ENCODE results near the gene SV2B.

SV2B gene

GRCh38 chr15:91208371-91208770 lies 108.3 kb downstream of the SV2B start:
- no peak overlapping the region for H3K4me3 ChIP-seq (ENCODE audit: control insufficient read depth, low read depth, low read length)
- DNase-seq (ENCODE audit: low read depth), result no peak
- TF ChIP-seq CTCF (conservative IDR thresholded peaks at IDR 0.05; ENCODE audit: control insufficient read depth, insufficient read depth, low read depth, low read length), result no peak

DNA sequence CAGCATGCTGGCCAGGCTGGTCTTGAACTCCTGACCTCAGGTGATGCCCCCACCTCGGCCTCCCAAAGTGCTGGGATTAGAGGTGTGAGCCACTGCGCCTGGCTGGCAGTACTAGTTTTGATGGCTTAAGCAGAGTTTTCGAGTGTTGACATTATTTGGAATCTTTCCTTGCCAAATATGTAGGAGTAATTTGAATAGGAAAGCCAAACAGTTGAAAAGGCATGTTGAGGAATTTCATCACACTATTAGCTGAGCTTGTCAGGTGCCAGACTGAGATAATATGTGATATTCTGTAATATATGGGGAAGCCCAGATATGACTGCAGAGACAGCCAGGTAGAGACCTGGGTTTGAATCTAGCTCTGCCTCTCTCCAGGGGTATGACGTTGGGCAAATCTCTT lies 109.3 kb downstream of the SV2B start:
- DNase-seq (ENCODE audit: low read depth), result no peak
- no peak for TF ChIP-seq CTCF (conservative IDR thresholded peaks at IDR 0.05; ENCODE audit: control insufficient read depth, insufficient read depth, low read depth, low read length)
- no peak overlapping the region for H3K4me3 ChIP-seq (ENCODE audit: control insufficient read depth, low read depth, low read length)

DNA sequence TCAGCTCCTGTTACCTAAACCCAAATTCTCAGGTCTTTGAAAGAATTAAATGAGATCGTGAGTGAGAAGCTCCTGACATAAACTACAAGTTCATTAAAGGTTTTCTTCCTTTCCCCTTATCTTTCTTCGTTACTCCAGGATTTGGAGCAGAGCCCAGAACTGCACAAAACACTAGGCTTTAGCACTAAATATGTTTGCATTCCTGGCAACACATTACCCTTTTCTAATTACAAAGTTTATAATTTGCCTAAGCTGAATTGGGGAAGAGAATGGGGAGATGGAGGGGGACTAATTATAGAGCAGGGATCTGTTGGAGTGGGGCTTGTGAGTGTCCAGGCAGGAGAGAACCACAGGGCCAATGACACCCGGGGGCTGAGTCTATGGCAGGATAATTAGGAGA lies 109.7 kb downstream of the SV2B start:
- TF ChIP-seq CTCF (conservative IDR thresholded peaks at IDR 0.05; ENCODE audit: control insufficient read depth, insufficient read depth, low read depth, low read length), result no peak
- DNase-seq (ENCODE audit: low read depth), result no peak
- H3K4me3 ChIP-seq (ENCODE audit: control insufficient read depth, low read depth, low read length), result no peak overlapping the region

DNA sequence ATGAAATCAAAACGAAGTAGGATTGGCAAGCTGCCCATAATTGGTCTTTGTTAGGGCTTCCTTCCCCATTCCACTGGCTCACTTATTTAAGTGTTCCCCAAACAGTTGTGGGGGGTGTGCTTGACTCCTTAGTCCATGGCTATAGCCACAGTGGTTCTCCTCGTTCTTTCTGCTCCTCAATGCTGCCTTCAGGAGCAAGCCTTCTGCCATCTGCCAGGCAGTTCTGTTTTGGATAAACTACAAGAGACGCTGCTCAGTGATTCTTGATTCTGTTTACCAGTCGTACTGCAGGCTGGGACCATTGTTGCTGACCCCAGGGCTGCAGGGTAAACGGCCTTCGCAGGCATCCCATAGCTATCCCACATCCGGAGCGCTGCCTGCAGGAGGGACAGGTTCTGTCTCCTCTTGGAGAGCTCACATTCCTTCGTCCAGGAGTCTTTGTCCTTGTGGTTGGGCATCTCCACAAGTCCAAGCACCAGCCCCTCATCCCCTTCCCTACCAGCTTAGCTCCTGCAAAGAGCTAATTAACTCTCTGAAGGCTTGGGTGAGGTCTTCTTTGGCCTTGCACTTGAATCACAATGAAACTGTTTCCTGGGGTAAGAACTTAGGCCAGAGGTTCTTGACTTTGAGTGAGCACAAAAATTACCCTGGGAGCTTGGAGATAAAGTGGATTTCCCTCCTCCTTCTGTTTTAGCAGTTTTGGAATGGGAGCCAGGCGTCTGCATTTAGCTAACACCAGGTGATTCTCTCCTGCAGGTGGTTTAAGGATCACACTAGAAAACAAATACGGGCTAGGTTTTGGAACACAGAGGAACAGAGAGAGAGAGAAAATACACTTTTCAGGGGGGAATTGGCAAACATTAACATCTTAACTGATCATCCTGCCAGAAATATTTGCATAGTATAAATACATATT lies 114.9 kb downstream of the SV2B start:
- TF ChIP-seq CTCF (conservative IDR thresholded peaks at IDR 0.05; ENCODE audit: control insufficient read depth, insufficient read depth, low read depth, low read length), result no peak
- no peak overlapping the region for H3K4me3 ChIP-seq (ENCODE audit: control insufficient read depth, low read depth, low read length)
- DNase-seq (ENCODE audit: low read depth), result no peak

DNA sequence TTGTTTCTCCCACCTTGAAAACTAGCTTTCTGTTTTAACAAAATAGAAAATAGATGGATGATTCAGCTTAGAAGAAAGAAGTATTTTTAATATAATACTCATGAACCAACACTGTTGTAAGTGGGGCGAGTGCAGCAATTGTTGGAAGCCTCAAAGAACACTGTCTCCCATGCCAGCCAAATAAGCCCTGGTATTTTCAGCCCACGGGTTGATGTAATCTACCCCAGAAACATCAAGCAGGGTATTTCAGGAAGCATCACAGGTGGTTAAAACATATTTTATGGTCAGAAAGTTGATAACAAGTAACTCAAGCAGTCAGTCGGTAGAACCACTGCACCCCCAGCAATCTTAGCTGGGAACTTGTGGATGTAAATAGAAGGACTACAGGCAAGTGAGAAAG lies 115.9 kb downstream of the SV2B start:
- DNase-seq (ENCODE audit: low read depth), result no peak
- TF ChIP-seq CTCF (conservative IDR thresholded peaks at IDR 0.05; ENCODE audit: control insufficient read depth, insufficient read depth, low read depth, low read length), result no peak
- H3K4me3 ChIP-seq (ENCODE audit: control insufficient read depth, low read depth, low read length), result no peak overlapping the region

DNA sequence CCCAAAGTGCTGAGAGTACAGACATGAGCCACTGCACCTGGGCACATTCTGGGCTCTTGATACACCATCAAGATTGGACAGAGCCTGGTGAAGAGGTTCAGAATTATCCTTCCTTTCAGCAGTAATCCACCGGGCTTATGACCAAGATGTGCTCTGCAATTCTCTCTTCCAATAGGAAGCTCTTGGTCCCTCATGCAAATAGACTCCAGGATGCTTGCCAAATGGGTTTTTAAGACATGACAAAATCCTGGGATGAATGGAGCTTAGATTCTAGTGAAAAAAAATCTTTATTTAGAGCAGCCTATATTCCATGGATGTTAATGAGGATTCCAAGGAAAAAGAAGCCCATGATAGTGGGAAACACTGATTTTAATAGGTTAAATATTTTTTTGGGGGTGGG lies 119.1 kb downstream of the SV2B start:
- TF ChIP-seq CTCF (conservative IDR thresholded peaks at IDR 0.05; ENCODE audit: control insufficient read depth, insufficient read depth, low read depth, low read length), result no peak
- no peak overlapping the region for H3K4me3 ChIP-seq (ENCODE audit: control insufficient read depth, low read depth, low read length)
- DNase-seq (ENCODE audit: low read depth), result no peak

All from fibroblast of mammary gland (primary cell).